C4-2B (cell line): Measurements from ENCODE around the gene KNOP1.

ENCODE experiments used
- CTCF ChIP-seq: fragments of 450-650 bp; conservative IDR thresholded peaks from 2 replicates; pipeline ENCODE4 v1.5.1; 2017; ENCODE audit warnings: mild to moderate bottlenecking
- ZFX ChIP-seq: fragments of 450-650 bp; IDR thresholded peaks from 2 replicates; pipeline ENCODE4 v1.6.1; 2017

GRCh38 chr16:19666477-19666876 lies 51.5 kb downstream of the KNOP1 start:
- TF ChIP-seq CTCF: no peak
- no peak for TF ChIP-seq ZFX
